Glomerular visceral epithelial cell (primary cell): Measurements from ENCODE around the gene BARX1.
"Not testable (repeated sequence)": the region's sequence is repeated elsewhere in the genome, so short reads cannot be mapped to it uniquely, and the experiment has no call there.

Source experiments
- DNase-seq: peaks from one replicate; pipeline ENCODE4 v3.0.0-alpha.2; 2016; ENCODE audit errors: extremely low spot score

The BARX1 gene

DNA sequence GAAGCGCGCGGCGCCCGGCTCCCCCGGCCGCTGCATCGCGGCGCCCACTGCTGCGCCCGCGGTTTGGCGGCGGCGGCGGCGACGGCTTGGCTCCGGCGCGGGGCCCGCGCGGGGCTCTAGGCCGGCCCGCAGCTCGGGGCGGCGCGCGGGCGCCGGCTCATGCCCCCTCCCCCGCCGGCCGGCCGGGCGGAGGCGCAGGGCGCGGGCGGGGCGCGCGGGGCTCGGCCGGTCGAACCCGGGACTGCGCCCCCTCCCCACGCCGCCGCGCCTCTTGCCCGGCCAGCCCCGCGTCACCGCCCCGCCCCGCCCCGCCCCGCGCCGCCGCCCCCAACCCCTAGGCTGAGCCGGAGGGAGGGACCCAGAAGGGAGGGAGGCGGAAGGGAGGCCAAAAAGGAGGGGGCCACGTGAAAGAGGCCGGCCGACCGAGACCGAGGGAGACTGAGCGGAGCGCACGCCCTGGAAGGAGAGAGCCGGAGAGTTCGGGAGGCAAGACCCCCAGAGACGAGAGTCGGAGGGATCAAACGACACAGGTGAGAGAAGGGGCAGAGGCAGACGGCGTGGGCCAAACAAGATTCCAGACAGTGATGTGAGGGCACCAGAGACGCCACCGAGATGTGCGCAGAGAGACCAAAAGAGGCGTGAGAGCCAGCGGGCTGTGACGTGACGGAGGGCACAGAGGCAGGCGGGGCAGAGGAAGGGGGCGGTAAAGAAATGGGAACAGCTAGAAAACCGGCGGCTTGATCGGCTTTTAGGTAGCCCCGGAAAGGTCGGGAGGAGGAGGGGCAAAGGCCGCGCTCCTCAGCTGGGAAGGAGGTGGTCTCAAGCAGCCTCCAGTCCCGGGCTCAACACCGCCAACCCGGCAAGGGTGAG, at the start of gene BARX1:
BARX1 (minus strand) TSS at position 245 of the 870 bp plus-strand sequence; CDS start at position 36, 209 bp downstream.
- DNase-seq, result no peak

DNA sequence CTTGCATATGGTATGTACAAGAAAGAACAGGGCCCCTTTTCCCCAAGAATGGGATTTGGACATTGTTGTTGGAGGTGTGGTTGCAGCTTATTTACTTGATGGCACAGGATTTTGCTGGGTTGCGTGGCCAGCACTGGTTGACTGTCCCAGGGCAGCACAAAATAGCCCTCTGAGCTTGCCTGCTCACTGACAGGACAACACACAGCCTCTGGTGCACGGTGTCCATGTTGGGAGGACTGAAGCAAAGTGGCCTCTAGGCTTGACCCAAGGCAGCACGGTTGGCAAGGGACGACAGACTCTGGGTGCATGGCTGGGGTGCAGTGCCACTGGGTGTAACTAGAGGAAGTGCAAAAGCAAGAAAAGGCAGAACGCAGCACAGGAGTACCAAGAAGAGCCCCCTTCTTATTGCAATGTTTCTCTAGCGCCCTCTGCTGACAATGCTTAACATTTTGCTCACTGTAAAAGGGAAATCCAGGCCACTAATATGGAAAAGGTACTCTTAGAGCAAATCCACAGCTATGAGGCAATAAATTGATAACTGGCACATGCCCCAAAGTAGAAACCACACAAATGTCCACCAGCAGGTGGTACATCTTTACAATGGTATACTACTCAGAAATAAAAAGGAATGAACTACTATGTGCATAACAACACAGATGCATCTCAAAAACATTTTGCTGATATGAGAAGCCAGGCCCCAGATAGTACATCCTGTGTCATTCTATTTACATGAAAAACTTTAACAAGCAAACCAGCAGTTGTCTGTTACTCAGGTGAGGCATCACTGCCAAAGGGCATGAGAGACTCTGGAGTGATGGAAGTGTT, 47.4 kb upstream of the BARX1 start:
- peak; percentile 39 for DNase-seq

DNA sequence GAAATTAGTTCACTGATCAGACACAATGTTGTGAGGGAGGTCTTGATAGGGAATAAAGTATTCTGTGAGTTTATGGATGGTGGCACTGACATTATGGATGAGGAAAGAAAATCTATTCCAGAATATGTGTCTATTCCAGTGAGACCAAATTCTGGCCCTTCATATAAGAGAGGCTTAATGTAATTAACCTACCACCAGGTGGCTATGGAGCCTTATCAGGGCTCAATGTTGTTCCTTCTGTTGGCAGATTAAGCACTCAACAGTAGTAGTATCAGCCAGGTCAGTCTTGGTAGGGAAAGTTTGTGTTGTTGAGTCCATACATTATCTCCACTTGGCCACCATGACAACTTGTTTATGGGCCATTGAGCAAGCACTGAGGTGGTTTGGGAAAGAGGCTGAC, 41.7 kb upstream of the BARX1 start:
- no peak for DNase-seq

GRCh38 chr9:93996367-93996766, 41.2 kb upstream of the BARX1 start:
- DNase-seq, result no peak

GRCh38 chr9:93994545-93994944, 39.4 kb upstream of the BARX1 start:
- DNase-seq, result no peak

- no peak for DNase-seq
Observed at GRCh38 chr9:93994132-93994531, 39.0 kb upstream of the BARX1 start.

GRCh38 chr9:93992830-93993229, 37.7 kb upstream of the BARX1 start:
- DNase-seq, result no peak

- no peak for DNase-seq
Observed at GRCh38 chr9:93990448-93990847, 35.3 kb upstream of the BARX1 start.

GRCh38 chr9:93988056-93988455, 32.9 kb upstream of the BARX1 start:
- no peak for DNase-seq

DNA sequence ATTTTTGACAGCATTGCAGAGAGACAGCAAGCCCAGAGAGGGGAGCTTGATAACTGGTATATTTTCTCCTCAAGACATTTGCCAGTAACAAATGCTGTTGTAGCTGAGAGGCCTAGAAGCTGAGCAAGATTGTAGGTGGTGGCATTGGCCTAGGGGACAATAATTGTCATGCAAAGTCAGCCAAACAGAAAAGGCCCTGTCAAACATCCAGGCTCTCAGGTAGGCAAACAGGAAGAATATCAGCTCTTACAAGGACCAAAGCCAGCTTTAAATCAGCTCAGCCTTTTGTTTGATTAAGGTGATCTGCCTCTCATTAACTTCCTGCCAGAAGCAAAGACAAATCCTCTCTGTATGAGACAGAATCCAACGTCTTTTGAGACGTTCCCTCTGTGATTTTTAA, 29.7 kb upstream of the BARX1 start:
- DNase-seq, result no peak

DNA sequence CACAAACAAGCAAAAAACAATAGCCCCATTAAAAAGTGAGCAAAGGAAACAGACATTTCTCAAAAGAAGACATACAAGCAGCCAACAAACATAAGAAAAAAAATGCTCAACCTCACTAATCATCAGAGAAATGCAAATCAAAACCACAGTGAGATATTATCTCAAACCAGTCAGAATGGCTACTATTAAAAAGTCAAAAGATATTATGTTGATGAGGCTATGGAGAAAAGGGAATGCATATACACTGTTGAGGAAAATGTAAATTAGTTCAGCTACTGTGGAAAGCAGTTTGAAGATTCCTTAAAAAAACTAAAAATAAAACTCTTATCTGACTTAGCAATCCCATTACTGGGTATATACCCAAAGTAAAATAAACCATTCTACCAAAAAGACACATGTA, 28.7 kb upstream of the BARX1 start:
- DNase-seq, result no peak

GRCh38 chr9:93979721-93980120, 24.6 kb upstream of the BARX1 start:
- no peak for DNase-seq

GRCh38 chr9:93978551-93978950, 23.4 kb upstream of the BARX1 start:
- DNase-seq, result no peak

DNA sequence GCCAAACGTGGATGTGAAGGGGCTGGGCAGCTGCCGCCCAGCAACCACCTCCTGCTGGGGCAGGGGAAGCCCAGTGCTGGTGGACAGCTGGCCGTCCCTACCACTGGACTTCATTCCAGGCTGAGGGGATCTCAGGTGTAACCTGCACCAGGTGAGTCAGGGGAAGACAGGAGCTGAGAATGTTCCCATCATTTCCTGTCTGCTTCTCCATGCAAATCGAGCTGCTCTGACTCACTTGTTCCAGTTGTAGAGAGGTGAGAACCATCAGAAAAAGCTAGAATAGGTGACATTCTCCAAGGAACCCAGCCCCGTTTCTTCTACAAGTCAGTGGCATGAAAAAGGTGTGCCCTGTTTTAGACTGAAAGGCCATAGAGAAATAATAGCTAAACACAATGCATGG, 21.8 kb upstream of the BARX1 start:
- DNase-seq, result no peak

- no peak for DNase-seq
Observed at GRCh38 chr9:93976081-93976480, 20.9 kb upstream of the BARX1 start.

- DNase-seq, result no peak
Observed at GRCh38 chr9:93975262-93975661, 20.1 kb upstream of the BARX1 start.

- DNase-seq, result no peak
Observed at GRCh38 chr9:93974151-93974550, 19.0 kb upstream of the BARX1 start.

- not testable (repeated sequence) for DNase-seq
Observed at GRCh38 chr9:93972655-93973054, 17.5 kb upstream of the BARX1 start.

DNA sequence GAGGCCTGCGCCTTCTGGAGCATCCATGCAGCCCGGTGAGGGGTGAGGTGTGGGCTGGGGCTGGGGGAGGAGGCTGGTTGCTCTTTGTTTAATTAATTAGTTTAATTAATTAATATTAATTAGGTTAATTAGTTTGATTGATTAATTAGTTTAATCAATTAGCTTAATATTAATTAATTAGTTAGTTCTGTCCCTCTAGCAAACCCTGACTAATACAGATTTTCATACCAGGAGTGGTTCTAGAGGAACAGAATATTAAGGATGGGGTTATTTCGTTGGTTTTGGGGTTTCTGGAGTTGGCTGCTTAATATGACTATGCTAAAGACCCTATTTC, 14.1 kb upstream of the BARX1 start:
- DNase-seq, result no peak

DNA sequence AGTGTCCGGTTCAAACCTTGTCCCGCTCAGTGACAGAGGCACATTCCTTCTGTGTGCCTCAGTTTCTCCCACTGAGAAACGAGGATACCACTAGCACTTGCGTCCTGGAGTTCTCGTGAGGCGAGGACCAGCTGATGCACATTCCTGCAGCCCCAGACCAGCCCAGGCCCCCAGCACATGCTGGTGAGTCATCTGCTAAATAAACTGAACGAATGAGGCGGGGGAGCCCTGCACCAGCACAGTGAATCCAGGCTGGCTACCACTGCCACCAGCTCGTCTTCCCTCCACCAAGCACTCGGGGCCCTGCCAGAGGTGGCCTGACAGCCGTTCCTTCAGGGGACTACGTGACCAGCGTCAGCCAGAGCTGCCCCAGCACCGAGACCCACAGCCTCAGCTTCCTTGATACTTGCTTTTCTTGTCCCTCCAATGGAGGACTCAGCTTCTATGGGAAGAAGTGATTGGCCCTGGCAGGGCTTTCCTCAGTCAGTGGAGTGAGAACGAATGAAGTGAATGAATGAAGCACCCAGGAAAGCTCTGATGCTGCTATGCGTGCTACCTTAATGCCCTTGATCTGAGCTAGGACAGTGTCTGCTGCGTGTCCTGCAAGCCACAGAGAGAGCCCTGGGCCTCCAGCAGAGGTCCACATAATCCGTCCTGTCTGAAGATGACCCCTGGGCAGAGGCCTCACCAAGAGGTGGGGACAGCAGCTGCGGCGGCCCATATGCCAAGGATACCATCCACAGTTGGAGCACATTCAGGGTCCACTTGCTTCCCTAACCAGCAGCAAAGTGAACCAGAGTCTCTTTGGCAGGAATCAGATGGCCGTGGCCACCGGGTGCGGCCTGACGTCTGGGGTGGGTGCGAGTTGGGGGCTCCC, 13.5 kb upstream of the BARX1 start:
- DNase-seq, result no peak

GRCh38 chr9:93967020-93967803, 12.1 kb upstream of the BARX1 start:
- DNase-seq, result no peak
